DND-41 (cell line): ENCODE data around the gene PHF14.

Experiments
- ATAC-seq: fragments of 200-7000 bp; cut with Tn5 transposase; 3 replicates; pipeline ENCODE4 v1.9.1; 2021; ENCODE audit warnings: low read depth; ENCODE audit not compliant: insufficient read depth
- DNase-seq: peaks from one replicate; pipeline ENCODE4 v3.0.0-alpha.2; 2020
- H2AFZ ChIP-seq: 2 replicates; pipeline ENCODE4 v1.6.0; 2012; ENCODE audit warnings: low read depth, low read length
- H3K27ac ChIP-seq: 2 replicates; pipeline ENCODE4 v1.5.1; 2012; ENCODE audit warnings: low read length, inconsistent platforms
- H3K27me3 ChIP-seq: fragments of 200-600 bp; sonication (generic); 2 replicates; pipeline ENCODE4 v1.6.0; 2012; ENCODE audit warnings: low read length, mild to moderate bottlenecking, inconsistent platforms; ENCODE audit not compliant: insufficient read depth, poor library complexity
- H3K36me3 ChIP-seq: 2 replicates; pipeline ENCODE4 v1.5.1; 2012; ENCODE audit warnings: low read length, inconsistent platforms; ENCODE audit not compliant: insufficient read depth
- H3K4me1 ChIP-seq: 2 replicates; pipeline ENCODE4 v1.5.1; 2012; ENCODE audit warnings: mild to moderate bottlenecking, low read length; ENCODE audit not compliant: insufficient read depth
- H3K4me2 ChIP-seq: 2 replicates; pipeline ENCODE4 v1.6.0; 2012; ENCODE audit warnings: mild to moderate bottlenecking, moderate library complexity, low read length, inconsistent platforms; ENCODE audit not compliant: insufficient read depth
- H3K4me3 ChIP-seq, 2 experiments: fragments of 200-600 bp in 1 of 2; shearing (Covaris generic) in 1 of 2; 2 replicates each; pipeline ENCODE4 v1.5.1; 2012 to 2016; ENCODE audit warnings: inconsistent platforms in 2 of 2, low read length in 2 of 2, mild to moderate bottlenecking in 2 of 2, low read depth in 1 of 2, moderate library complexity in 1 of 2
- H3K79me2 ChIP-seq: 2 replicates; pipeline ENCODE4 v1.6.0; 2012; ENCODE audit warnings: low read length, inconsistent platforms; ENCODE audit not compliant: insufficient read depth
- H3K9ac ChIP-seq: 2 replicates; pipeline ENCODE4 v1.6.0; 2012; ENCODE audit warnings: low read depth, mild to moderate bottlenecking, inconsistent platforms, low read length, moderate library complexity
- H3K9me3 ChIP-seq: 2 replicates; pipeline ENCODE4 v1.5.1; 2012; ENCODE audit warnings: low read length, moderate library complexity, mild to moderate bottlenecking, inconsistent platforms; ENCODE audit not compliant: insufficient read depth, severe bottlenecking
- H4K20me1 ChIP-seq: 2 replicates; pipeline ENCODE4 v1.6.0; 2012; ENCODE audit warnings: low read length; ENCODE audit not compliant: insufficient read depth
- EZH2 ChIP-seq: IDR thresholded peaks from 3 replicates; pipeline ENCODE4 v1.6.1; 2012; ENCODE audit warnings: borderline replicate concordance, low read depth, mild to moderate bottlenecking, moderate library complexity, low read length, inconsistent platforms; ENCODE audit not compliant: severe bottlenecking
- TF ChIP-seq, protein P1 (sequence below): IDR thresholded peaks from 2 replicates; pipeline ENCODE4 v1.5.1; 2012; ENCODE audit warnings: borderline replicate concordance, low read length, moderate library complexity, mild to moderate bottlenecking; ENCODE audit not compliant: poor library complexity, severe bottlenecking; ENCODE audit errors: extremely low read depth

PHF14 gene

DNA sequence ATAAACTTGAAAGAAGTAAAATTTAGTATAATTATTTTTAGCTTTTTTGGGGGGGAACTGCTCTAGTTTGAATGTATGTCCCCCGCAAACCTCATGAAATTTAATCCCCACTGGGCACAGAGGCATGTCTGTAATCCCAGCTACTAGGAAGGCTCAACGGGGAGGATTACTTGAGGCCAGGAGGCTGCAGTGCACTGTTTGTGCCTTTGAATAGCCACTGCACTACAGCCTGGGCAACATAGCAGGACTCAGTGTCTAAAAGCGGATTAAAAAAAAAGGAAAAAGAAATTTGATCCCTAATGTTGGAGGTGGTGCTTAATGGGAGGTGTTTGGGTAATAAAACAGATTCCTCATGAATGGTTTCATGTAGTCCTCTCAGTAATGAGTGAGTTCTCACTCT lies 43.1 kb upstream of the PHF14 start:
- Histone ChIP-seq H3K36me3 (peaks cover 34% of the 10 kb centered on the region), H3K4me2 (no peak overlapping the region), H3K27me3 (no peaks in the 10 kb centered on the region), H3K79me2 (peaks cover 7% of the 10 kb centered on the region; the same call in 1 of the 2 replicates), H4K20me1 (peaks cover 3% of the 10 kb centered on the region; the same call in 1 of the 2 replicates), H3K9me3 (no peaks in the 10 kb centered on the region), H3K4me1 (no peaks in the 10 kb centered on the region), H3K27ac (no peak overlapping the region), H2AFZ (no peak overlapping the region), H3K9ac (no peak overlapping the region), H3K4me3 (no peak overlapping the region)
- DNase-seq (no peak), ATAC-seq (no peak)
- TF ChIP-seq EZH2 = no peak
- TF ChIP-seq, protein P1, sequence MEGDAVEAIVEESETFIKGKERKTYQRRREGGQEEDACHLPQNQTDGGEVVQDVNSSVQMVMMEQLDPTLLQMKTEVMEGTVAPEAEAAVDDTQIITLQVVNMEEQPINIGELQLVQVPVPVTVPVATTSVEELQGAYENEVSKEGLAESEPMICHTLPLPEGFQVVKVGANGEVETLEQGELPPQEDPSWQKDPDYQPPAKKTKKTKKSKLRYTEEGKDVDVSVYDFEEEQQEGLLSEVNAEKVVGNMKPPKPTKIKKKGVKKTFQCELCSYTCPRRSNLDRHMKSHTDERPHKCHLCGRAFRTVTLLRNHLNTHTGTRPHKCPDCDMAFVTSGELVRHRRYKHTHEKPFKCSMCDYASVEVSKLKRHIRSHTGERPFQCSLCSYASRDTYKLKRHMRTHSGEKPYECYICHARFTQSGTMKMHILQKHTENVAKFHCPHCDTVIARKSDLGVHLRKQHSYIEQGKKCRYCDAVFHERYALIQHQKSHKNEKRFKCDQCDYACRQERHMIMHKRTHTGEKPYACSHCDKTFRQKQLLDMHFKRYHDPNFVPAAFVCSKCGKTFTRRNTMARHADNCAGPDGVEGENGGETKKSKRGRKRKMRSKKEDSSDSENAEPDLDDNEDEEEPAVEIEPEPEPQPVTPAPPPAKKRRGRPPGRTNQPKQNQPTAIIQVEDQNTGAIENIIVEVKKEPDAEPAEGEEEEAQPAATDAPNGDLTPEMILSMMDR = no peak

DNA sequence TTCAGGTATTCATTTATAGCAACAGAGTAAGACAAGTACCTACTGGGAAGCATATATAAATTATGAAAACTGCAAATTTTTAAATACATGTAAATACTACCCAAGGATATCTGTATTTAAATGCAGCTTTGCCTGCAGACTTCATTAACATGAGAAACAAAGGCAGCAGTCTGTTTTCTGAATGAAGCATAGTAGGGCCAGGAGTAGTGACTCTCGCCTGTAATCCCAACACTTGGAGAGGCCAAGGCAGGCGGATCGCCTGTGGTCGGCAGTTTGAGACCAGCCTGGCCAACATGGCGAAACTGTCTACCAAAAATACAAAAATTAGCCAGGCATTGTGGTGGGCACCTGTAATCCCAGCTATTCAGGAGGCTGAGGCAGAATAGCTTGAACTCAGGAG lies 42.5 kb upstream of the PHF14 start:
- H3K4me3 ChIP-seq = no peak overlapping the region
- H3K79me2 ChIP-seq = peaks cover 13% of the 10 kb centered on the region; the same call in 1 of the 2 replicates
- H3K27ac ChIP-seq = no peak overlapping the region
- H3K4me1 ChIP-seq = no peaks in the 10 kb centered on the region
- no peak overlapping the region for H2AFZ ChIP-seq
- no peak overlapping the region for H3K9ac ChIP-seq
- H3K4me2 ChIP-seq = no peak overlapping the region
- no peak for ATAC-seq
- TF ChIP-seq, protein P1 = no peak
- no peak for TF ChIP-seq EZH2
- H3K27me3 ChIP-seq = no peaks in the 10 kb centered on the region
- H4K20me1 ChIP-seq = peaks cover 6% of the 10 kb centered on the region; the same call in 1 of the 2 replicates
- no peak for DNase-seq
- no peaks in the 10 kb centered on the region for H3K9me3 ChIP-seq
- peaks cover 41% of the 10 kb centered on the region for H3K36me3 ChIP-seq

DNA sequence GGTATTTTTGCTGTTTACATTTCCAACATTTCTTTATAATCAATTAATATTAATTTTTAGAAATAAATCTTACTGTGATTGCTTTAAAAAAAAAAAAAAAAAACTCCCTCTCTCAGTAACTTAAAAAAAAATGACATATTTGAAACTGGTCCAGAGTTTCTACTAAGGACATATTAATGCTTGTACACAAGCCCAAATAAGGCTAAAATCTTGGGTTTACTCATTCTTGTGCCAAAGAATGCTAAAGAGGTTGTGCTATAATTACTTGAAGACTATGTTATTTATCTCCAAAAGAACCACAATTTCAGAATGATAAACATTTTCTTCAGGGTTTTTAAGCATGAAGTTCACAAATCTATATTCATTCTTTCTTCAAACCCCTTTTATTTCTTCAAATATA lies 39.4 kb upstream of the PHF14 start:
- DNase-seq (no peak), ATAC-seq (no peak)
- Histone ChIP-seq H3K27ac (no peak overlapping the region), H3K4me2 (no peak overlapping the region), H3K4me3 (no peak overlapping the region), H3K9ac (no peak overlapping the region), H3K9me3 (no peaks in the 10 kb centered on the region), H3K27me3 (no peaks in the 10 kb centered on the region), H2AFZ (no peak overlapping the region), H3K36me3 (peaks cover 62% of the 10 kb centered on the region), H4K20me1 (peaks cover 15% of the 10 kb centered on the region; the same call in 1 of the 2 replicates), H3K4me1 (peaks cover 19% of the 10 kb centered on the region), H3K79me2 (peaks cover 43% of the 10 kb centered on the region)
- TF ChIP-seq, protein P1 = no peak
- no peak for TF ChIP-seq EZH2
